NT2/D1 (cell line): ENCODE measurements around the gene MAP2K4.

Source experiments
- YY1 ChIP-seq: IDR thresholded peaks from 2 replicates; pipeline ENCODE4 v1.6.1; 2011; ENCODE audit not compliant: insufficient read length, insufficient read depth
- ZNF274 ChIP-seq: IDR thresholded peaks from 2 replicates; pipeline ENCODE4 v1.6.1; 2011; ENCODE audit warnings: mild to moderate bottlenecking, low read depth, low read length

DNA sequence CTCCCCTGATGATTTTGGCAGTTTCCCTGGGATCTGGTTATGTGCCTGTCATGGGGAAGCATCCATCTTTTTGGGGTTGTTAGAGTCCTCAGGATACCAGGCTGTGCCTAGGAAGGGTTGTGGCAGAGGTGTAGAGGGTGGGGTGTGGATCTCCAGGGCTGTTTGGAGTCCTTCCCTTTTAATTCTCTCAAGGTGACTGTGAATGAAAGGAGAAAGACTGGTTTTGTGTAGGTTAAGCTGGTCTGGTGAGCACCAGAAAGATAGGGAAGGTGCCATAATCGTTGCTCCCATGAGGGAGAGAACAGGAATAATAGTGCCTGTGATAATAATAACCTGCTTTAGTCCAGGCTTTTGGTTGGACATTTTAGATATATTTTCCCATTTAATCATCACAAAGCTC, 7.0 kb downstream of the MAP2K4 start:
- no peak for TF ChIP-seq YY1
- no peak for TF ChIP-seq ZNF274
